ENCODE data around the gene CROCC. TPM values are rescaled to one million over a fixed set of nuclear protein-coding genes. Genes with fewer than 3 reads are reported as not detected.

CROCC gene
- total and polyA plus RNA-seq, 4 donors = 14.7 to 58.3 (median 43.8) TPM

GRCh38 chr1:16973215-16973614, 51.5 kb downstream of the CROCC start:
- Histone ChIP-seq H3K9me3 (ENCODE audit: control insufficient read depth, insufficient read depth, low read length) (no peaks in the 10 kb centered on the region), H3K27me3 (ENCODE audit: control insufficient read depth, insufficient read depth, low read length) (no peaks in the 10 kb centered on the region), H3K36me3 (ENCODE audit: control insufficient read depth, insufficient read depth, low read length) (peaks cover 71% of the 10 kb centered on the region), H3K4me3 (ENCODE audit: low read depth, low read length) (no peak overlapping the region), H3K4me1 (ENCODE audit: control insufficient read depth, insufficient read depth, low read length) (peaks cover 34% of the 10 kb centered on the region), H3K27ac (ENCODE audit: low read depth, low read length) (no peak overlapping the region)
- no peak for DNase-seq (ENCODE audit: low read depth in 4 of 6, low spot score in 6 of 6)
- WGBS (ENCODE audit: insufficient coverage) = 89% methylated on average over 8 of the region's 9 CpGs

GRCh38 chr1:16975211-16975610, 53.5 kb downstream of the CROCC start:
- peaks cover 56% of the 10 kb centered on the region for H3K36me3 ChIP-seq (ENCODE audit: control insufficient read depth, insufficient read depth, low read length)
- no peak for DNase-seq (ENCODE audit: low read depth in 4 of 6, low spot score in 6 of 6)
- no peak overlapping the region for H3K27ac ChIP-seq (ENCODE audit: low read depth, low read length)
- no peak overlapping the region for H3K4me3 ChIP-seq (ENCODE audit: low read depth, low read length)
- no peaks in the 10 kb centered on the region for H3K27me3 ChIP-seq (ENCODE audit: control insufficient read depth, insufficient read depth, low read length)
- no peaks in the 10 kb centered on the region for H3K9me3 ChIP-seq (ENCODE audit: control insufficient read depth, insufficient read depth, low read length)
- 78% methylated on average over 10 of the region's 14 CpGs for WGBS (ENCODE audit: insufficient coverage)
- H3K4me1 ChIP-seq (ENCODE audit: control insufficient read depth, insufficient read depth, low read length) = peaks cover 51% of the 10 kb centered on the region

GRCh38 chr1:16975838-16976237, 54.1 kb downstream of the CROCC start:
- Histone ChIP-seq H3K4me3 (ENCODE audit: low read depth, low read length) (no peak overlapping the region), H3K27ac (ENCODE audit: low read depth, low read length) (no peak overlapping the region), H3K27me3 (ENCODE audit: control insufficient read depth, insufficient read depth, low read length) (no peaks in the 10 kb centered on the region), H3K36me3 (ENCODE audit: control insufficient read depth, insufficient read depth, low read length) (peaks cover 50% of the 10 kb centered on the region), H3K4me1 (ENCODE audit: control insufficient read depth, insufficient read depth, low read length) (peaks cover 52% of the 10 kb centered on the region), H3K9me3 (ENCODE audit: control insufficient read depth, insufficient read depth, low read length) (no peaks in the 10 kb centered on the region)
- WGBS (ENCODE audit: insufficient coverage) = 86% methylated on average over 14 of the region's 14 CpGs
- no peak for DNase-seq (ENCODE audit: low read depth in 4 of 6, low spot score in 6 of 6)

GRCh38 chr1:16976966-16977365, 55.2 kb downstream of the CROCC start:
- Histone ChIP-seq H3K4me3 (ENCODE audit: low read depth, low read length) (no peak overlapping the region), H3K36me3 (ENCODE audit: control insufficient read depth, insufficient read depth, low read length) (peaks cover 38% of the 10 kb centered on the region), H3K27me3 (ENCODE audit: control insufficient read depth, insufficient read depth, low read length) (no peaks in the 10 kb centered on the region), H3K9me3 (ENCODE audit: control insufficient read depth, insufficient read depth, low read length) (no peaks in the 10 kb centered on the region), H3K27ac (ENCODE audit: low read depth, low read length) (no peak overlapping the region), H3K4me1 (ENCODE audit: control insufficient read depth, insufficient read depth, low read length) (peaks cover 47% of the 10 kb centered on the region)
- DNase-seq (ENCODE audit: low read depth in 4 of 6, low spot score in 6 of 6) = no peak
- 79% methylated on average over 16 of the region's 16 CpGs for WGBS (ENCODE audit: insufficient coverage)

GRCh38 chr1:16977377-16977776, 55.6 kb downstream of the CROCC start:
- no peaks in the 10 kb centered on the region for H3K9me3 ChIP-seq (ENCODE audit: control insufficient read depth, insufficient read depth, low read length)
- 85% methylated on average over 5 of the region's 5 CpGs for WGBS (ENCODE audit: insufficient coverage)
- no peak overlapping the region for H3K4me3 ChIP-seq (ENCODE audit: low read depth, low read length)
- H3K4me1 ChIP-seq (ENCODE audit: control insufficient read depth, insufficient read depth, low read length) = peaks cover 43% of the 10 kb centered on the region
- H3K27ac ChIP-seq (ENCODE audit: low read depth, low read length) = no peak overlapping the region
- no peaks in the 10 kb centered on the region for H3K27me3 ChIP-seq (ENCODE audit: control insufficient read depth, insufficient read depth, low read length)
- H3K36me3 ChIP-seq (ENCODE audit: control insufficient read depth, insufficient read depth, low read length) = peaks cover 34% of the 10 kb centered on the region
- no peak for DNase-seq (ENCODE audit: low read depth in 4 of 6, low spot score in 6 of 6)

- 69% methylated on average over 3 of the region's 4 CpGs for WGBS (ENCODE audit: insufficient coverage)
- peaks cover 27% of the 10 kb centered on the region for H3K36me3 ChIP-seq (ENCODE audit: control insufficient read depth, insufficient read depth, low read length)
- no peak overlapping the region for H3K27ac ChIP-seq (ENCODE audit: low read depth, low read length)
- DNase-seq (ENCODE audit: low read depth in 4 of 6, low spot score in 6 of 6) = no peak
- no peaks in the 10 kb centered on the region for H3K9me3 ChIP-seq (ENCODE audit: control insufficient read depth, insufficient read depth, low read length)
- H3K4me1 ChIP-seq (ENCODE audit: control insufficient read depth, insufficient read depth, low read length) = peaks cover 42% of the 10 kb centered on the region
- H3K4me3 ChIP-seq (ENCODE audit: low read depth, low read length) = no peak overlapping the region
- no peaks in the 10 kb centered on the region for H3K27me3 ChIP-seq (ENCODE audit: control insufficient read depth, insufficient read depth, low read length)
These were observed 56.4 kb downstream of the CROCC start for GRCh38 chr1:16978139-16978538.

GRCh38 chr1:16978567-16979474, 57.1 kb downstream of the CROCC start:
- Histone ChIP-seq H3K9me3 (ENCODE audit: control insufficient read depth, insufficient read depth, low read length) (no peaks in the 10 kb centered on the region), H3K36me3 (ENCODE audit: control insufficient read depth, insufficient read depth, low read length) (peaks cover 29% of the 10 kb centered on the region), H3K27me3 (ENCODE audit: control insufficient read depth, insufficient read depth, low read length) (no peaks in the 10 kb centered on the region), H3K4me1 (ENCODE audit: control insufficient read depth, insufficient read depth, low read length) (peaks cover 42% of the 10 kb centered on the region), H3K27ac (ENCODE audit: low read depth, low read length) (no peak overlapping the region), H3K4me3 (ENCODE audit: low read depth, low read length) (peak overlapping the region; percentile 24)
- peak in 2 of 6 donors; percentile 25 to 63 for DNase-seq (ENCODE audit: low read depth in 4 of 6, low spot score in 6 of 6)
- WGBS (ENCODE audit: insufficient coverage) = 40% methylated on average over 19 of the region's 20 CpGs

GRCh38 chr1:16979475-16980327, 58.0 kb downstream of the CROCC start:
- DNase-seq (ENCODE audit: low read depth in 4 of 6, low spot score in 6 of 6) = peak in 2 of 6 donors; percentile 19 to 52
- Histone ChIP-seq H3K36me3 (ENCODE audit: control insufficient read depth, insufficient read depth, low read length) (peaks cover 33% of the 10 kb centered on the region), H3K9me3 (ENCODE audit: control insufficient read depth, insufficient read depth, low read length) (no peaks in the 10 kb centered on the region), H3K27ac (ENCODE audit: low read depth, low read length) (no peak overlapping the region), H3K4me3 (ENCODE audit: low read depth, low read length) (peak overlapping the region; percentile 24), H3K27me3 (ENCODE audit: control insufficient read depth, insufficient read depth, low read length) (no peaks in the 10 kb centered on the region), H3K4me1 (ENCODE audit: control insufficient read depth, insufficient read depth, low read length) (peaks cover 43% of the 10 kb centered on the region)
- WGBS (ENCODE audit: insufficient coverage) = 8% methylated on average over 23 of the region's 44 CpGs

- Histone ChIP-seq H3K4me3 (ENCODE audit: low read depth, low read length) (peak within 1 kb of the TSS; percentile 24), H3K27me3 (ENCODE audit: control insufficient read depth, insufficient read depth, low read length) (no peaks in the 10 kb centered on the region), H3K27ac (ENCODE audit: low read depth, low read length) (no peak within 1 kb of the TSS), H3K36me3 (ENCODE audit: control insufficient read depth, insufficient read depth, low read length) (peaks cover 35% of the 10 kb centered on the region), H3K4me1 (ENCODE audit: control insufficient read depth, insufficient read depth, low read length) (peaks cover 41% of the 10 kb centered on the region), H3K9me3 (ENCODE audit: control insufficient read depth, insufficient read depth, low read length) (no peaks in the 10 kb centered on the region)
- 8% methylated on average over 44 of the region's 53 CpGs for WGBS (ENCODE audit: insufficient coverage)
- DNase-seq (ENCODE audit: low read depth in 4 of 6, low spot score in 6 of 6) = peak in 1 of 6 donors; percentile 55
These were observed 58.9 kb downstream of the CROCC start, which contains the start of gene MFAP2 for GRCh38 chr1:16980473-16981268. Gene MFAP2 (minus strand): TSS chr1:16980620. CDS start chr1:16978273, 2,347 bp downstream.
